Uterus (tissue), 2 donors: ENCODE data around the gene BRK1.
"Not testable (repeated sequence)": the region's sequence is repeated elsewhere in the genome, so short reads cannot be mapped to it uniquely, and the experiment has no call there.

Source experiments
- POLR2A ChIP-seq, 2 donors: fragments of 450-650 bp; IDR thresholded peaks; one replicate each; pipeline ENCODE4 v1.6.1; 2016; ENCODE audit warnings: antibody characterized with exemption in 2 of 2, mild to moderate bottlenecking in 1 of 2, moderate library complexity in 1 of 2
- TF ChIP-seq, protein P1 (sequence below), 4 experiments: fragments of 200-600 bp in 2 of 4; fragments of 450-650 bp in 2 of 4; sonication (generic) in 2 of 4; IDR thresholded peaks; one replicate each; pipeline ENCODE4 v1.5.1; 2016 to 2019; ENCODE audit warnings: antibody characterized with exemption in 4 of 4, mild to moderate bottlenecking in 2 of 4, moderate library complexity in 1 of 4

DNA sequence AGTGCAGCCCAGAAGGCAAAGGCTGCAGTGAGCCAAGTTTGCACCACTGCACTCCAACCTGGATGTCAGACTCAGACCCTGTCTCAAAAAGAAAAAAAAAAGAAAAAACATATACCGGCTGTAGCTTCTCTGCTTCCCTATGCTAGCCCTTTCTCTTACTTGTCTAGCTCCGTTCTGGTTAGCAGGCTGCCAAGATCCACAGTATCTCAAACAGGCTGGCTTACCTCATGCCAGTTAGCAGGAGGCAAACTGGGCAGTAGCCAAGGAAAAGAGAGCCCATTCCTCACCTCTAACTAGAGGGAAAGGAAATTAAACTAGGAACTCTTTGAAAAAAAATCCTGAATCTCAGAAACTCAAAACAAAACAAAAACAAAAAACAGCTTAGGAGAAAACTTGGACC is 24.1 kb upstream of the BRK1 start:
- not testable (repeated sequence) for TF ChIP-seq POLR2A (IDR thresholded peaks at IDR 0.05)
- TF ChIP-seq, protein P1, sequence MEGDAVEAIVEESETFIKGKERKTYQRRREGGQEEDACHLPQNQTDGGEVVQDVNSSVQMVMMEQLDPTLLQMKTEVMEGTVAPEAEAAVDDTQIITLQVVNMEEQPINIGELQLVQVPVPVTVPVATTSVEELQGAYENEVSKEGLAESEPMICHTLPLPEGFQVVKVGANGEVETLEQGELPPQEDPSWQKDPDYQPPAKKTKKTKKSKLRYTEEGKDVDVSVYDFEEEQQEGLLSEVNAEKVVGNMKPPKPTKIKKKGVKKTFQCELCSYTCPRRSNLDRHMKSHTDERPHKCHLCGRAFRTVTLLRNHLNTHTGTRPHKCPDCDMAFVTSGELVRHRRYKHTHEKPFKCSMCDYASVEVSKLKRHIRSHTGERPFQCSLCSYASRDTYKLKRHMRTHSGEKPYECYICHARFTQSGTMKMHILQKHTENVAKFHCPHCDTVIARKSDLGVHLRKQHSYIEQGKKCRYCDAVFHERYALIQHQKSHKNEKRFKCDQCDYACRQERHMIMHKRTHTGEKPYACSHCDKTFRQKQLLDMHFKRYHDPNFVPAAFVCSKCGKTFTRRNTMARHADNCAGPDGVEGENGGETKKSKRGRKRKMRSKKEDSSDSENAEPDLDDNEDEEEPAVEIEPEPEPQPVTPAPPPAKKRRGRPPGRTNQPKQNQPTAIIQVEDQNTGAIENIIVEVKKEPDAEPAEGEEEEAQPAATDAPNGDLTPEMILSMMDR (IDR thresholded peaks at IDR 0.05): not testable (repeated sequence)
